ENCODE measurements around the gene FCN1. TPM values are rescaled to one million over a fixed set of nuclear protein-coding genes. Genes with fewer than 3 reads are reported as not detected.

The FCN1 gene
- total RNA-seq, 2 donors from 2014 or later = not detected

DNA sequence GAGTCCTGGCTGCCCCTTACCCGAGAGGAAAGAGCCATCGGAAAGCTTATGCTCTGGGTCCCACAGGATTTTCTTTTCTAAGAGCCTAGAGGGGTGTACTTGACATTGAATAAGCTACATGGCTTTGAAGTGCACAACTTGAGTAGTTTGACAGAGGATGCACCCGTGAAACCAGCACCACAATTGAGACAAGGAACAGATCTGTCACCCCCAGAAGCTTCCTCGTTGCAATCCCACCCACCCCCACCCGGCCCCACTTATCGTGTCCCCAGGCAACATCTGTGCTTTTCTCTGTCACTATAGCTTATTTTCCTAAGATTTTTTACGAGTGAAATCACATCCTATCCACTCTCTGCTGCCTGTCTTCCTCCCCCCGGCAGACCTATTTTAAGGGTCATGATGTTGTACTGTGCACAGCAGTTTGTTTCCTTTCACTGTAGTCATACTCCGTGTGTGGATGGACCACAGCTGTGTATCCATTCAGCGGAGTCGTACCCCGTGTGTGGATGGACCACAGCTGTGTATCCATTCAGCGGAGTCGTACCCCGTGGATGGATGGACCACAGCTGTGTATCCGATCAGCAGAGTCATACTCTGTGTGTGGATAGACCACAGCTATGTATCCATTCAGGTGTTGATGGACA lies 45.9 kb downstream of the FCN1 start:
- H3K27ac Mint-ChIP-seq = no peak overlapping the region
- no peaks in the 10 kb centered on the region for H3K36me3 Mint-ChIP-seq (ENCODE audit: insufficient read depth in 2 of 2)
- no peak overlapping the region for H3K4me3 Mint-ChIP-seq
- H3K9me3 Mint-ChIP-seq = peaks cover 2% of the 10 kb centered on the region in 2 donors
- H3K27me3 Mint-ChIP-seq (ENCODE audit: low read depth) = peaks cover 8% of the 10 kb centered on the region
- ATAC-seq (replicated peaks in 1 of 2) = no peak
- no peak for DNase-seq
- H3K4me1 Mint-ChIP-seq (ENCODE audit: low read depth) = no peaks in the 10 kb centered on the region

DNA sequence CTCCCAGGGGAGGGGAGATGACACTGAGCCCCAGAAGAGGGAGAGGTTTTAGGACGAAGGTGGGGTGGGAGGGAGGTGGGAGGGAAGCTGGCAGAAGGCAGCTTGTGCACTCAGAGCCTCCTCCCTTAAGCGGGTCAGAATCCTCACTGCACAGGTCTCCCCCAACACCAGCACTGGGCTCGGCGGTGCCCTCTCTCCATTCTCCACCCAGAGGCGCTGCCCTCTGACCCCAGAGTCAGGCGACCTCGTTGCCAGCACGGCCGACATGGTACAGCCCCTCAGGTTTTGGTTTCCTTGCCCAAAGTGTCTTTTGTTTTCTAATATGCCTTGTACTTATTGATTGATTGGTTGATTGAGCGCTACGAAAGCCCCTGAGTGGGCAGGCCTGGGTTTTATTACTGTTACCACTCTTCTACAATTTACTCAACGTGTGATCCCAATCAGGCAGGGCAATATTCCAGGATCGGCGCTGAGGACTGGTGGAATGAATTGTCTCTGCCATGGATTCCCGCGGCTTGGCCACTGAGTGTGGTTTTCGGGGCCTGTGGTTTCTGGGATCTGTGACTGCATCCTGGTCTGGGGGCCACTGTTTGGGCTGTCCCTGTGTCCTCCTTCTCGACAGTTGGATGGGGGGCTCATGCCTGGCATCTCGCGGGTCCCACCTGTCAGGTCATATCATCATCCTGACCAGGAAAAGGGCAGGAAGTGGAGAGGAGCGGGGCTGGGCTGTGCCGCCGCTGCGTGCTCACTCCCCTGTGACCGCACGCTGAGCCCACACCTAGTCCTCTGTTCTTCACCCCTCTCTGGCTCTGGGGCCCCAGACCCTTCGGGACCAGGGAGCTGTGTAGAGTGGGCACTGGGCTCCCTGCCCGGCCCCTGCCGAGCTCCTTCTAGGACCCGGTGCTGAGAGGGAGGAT lies 46.7 kb downstream of the FCN1 start:
- ATAC-seq (replicated peaks in 1 of 2) (no peak), DNase-seq (no peak)
- H3K4me1 Mint-ChIP-seq (ENCODE audit: low read depth) = no peaks in the 10 kb centered on the region
- H3K36me3 Mint-ChIP-seq (ENCODE audit: insufficient read depth in 2 of 2) = no peaks in the 10 kb centered on the region
- peaks cover 6% of the 10 kb centered on the region for H3K27me3 Mint-ChIP-seq (ENCODE audit: low read depth)
- no peak overlapping the region for H3K4me3 Mint-ChIP-seq
- H3K9me3 Mint-ChIP-seq = peaks cover 2% of the 10 kb centered on the region in 2 donors
- H3K27ac Mint-ChIP-seq = no peak overlapping the region

DNA sequence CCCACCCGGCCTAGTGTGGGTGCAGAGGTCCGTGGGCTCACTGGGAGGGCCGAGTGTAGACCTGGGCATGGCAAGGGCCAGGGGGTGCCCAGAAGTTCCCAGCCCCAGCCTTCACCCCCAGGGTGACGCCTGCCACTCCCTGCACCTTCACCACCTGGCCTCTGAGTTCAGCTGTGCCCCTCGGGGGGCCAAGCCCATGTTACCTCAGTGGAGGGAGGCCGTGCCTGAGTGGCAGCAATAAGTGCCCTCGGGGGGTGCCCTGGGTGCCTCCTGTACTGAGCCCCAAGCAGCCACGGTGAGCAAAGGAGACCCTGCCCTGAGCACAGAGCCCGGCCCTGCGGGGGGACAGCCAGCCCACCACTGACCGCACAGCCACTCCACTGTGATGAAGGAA lies 47.4 kb downstream of the FCN1 start:
- DNase-seq (no peak), ATAC-seq (replicated peaks in 1 of 2) (no peak)
- Mint-ChIP-seq H3K27ac (no peak overlapping the region), H3K4me3 (no peak overlapping the region), H3K4me1 (ENCODE audit: low read depth) (no peaks in the 10 kb centered on the region), H3K27me3 (ENCODE audit: low read depth) (peaks cover 6% of the 10 kb centered on the region), H3K36me3 (ENCODE audit: insufficient read depth in 2 of 2) (no peaks in the 10 kb centered on the region), H3K9me3 (peaks cover 2% of the 10 kb centered on the region in 2 donors)

GRCh38 chr9:134869554-134870300 lies 48.0 kb downstream of the FCN1 start:
- ATAC-seq (replicated peaks in 1 of 2) = no peak
- no peak for DNase-seq
- Mint-ChIP-seq H3K27ac (no peak overlapping the region), H3K36me3 (ENCODE audit: insufficient read depth in 2 of 2) (no peaks in the 10 kb centered on the region), H3K27me3 (ENCODE audit: low read depth) (peaks cover 6% of the 10 kb centered on the region), H3K9me3 (peaks cover 2% of the 10 kb centered on the region in 2 donors), H3K4me1 (ENCODE audit: low read depth) (no peaks in the 10 kb centered on the region), H3K4me3 (no peak overlapping the region)

DNA sequence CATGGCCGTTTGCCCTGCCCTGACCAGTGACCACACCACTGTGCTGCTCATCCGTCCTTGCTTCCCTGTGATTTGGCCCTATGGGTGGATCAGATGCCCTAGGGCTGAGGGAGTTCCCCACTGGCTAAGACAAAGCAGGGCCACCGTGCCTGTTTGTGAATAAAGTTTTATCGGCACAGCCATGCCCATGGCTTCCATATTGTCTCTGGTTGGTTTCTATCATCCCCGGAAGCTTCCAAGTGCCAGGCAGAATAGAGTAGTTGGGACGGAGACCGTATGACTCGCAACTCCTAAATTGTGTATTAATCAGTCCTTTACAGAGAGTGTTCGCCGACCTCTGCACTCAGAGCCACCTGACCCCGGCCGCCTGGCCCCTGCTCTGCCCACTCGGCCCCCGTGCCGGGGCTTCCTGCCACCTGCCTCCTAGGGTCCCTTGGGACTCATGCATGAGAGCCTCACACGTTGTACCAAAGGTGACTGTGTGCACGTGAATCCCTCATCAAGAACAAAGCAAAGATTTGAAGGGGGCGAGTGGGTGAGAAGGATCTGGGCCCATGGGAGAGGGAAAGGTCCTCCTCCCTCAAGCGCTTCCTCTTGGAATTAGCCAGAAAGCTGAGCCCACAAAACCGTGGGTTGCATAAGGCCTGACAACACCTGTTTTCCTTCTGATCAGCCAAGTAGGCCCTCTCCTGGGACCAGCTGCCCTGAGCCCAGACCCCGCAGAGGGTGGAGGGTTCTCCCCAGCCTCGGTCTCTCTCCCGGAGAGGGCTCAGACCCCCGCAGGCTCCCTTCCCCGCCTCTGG lies 48.8 kb downstream of the FCN1 start:
- ATAC-seq (replicated peaks in 1 of 2) = no peak
- H3K4me3 Mint-ChIP-seq = no peak overlapping the region

DNA sequence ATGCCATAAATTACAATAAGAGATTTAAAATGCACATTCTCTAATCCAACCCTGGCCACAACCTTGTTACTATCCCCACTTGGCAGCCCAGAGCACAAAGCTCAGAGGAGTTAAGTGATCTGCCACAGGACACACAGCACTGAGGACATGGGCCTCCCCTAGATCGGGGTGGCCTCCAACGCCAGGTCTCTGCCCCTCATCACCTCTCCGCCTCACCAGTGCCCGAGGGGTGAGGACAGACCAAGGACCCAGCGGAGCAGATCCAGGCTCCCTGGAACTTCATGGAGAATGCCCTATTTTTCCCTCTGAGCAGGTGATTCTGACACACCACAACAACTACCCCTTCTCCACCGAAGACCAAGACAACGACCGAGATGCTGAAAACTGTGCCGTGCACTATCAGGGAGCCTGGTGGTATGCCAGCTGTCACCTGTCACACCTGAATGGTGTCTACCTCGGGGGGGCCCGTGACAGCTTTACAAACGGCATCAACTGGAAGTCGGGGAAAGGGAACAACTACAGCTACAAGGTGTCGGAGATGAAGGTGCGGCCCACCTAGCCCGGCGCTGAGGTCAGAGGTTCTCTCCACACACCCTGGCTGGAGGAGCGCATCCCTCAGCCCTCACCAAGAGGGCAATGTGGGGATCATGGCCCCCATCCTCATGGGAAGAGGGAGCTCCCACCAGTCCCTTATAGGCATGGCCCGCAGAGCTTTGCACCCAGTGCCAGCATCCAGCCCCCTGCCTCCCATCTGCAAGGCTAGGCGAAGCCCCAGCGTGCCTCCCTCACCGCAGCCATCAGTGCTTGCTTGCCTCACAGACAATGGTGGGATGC lies 49.6 kb downstream of the FCN1 start:
- Mint-ChIP-seq H3K4me1 (ENCODE audit: low read depth) (no peaks in the 10 kb centered on the region), H3K27me3 (ENCODE audit: low read depth) (peaks cover 6% of the 10 kb centered on the region), H3K9me3 (peaks cover 2% of the 10 kb centered on the region in 2 donors), H3K4me3 (no peak overlapping the region), H3K27ac (no peak overlapping the region), H3K36me3 (ENCODE audit: insufficient read depth in 2 of 2) (no peaks in the 10 kb centered on the region)
- no peak for DNase-seq
- ATAC-seq (replicated peaks in 1 of 2) = no peak

More for the DNA sequence above, 48.8 kb downstream of the FCN1 start:
- Mint-ChIP-seq H3K27ac (no peak overlapping the region), H3K4me1 (ENCODE audit: low read depth) (no peaks in the 10 kb centered on the region), H3K9me3 (peaks cover 2% of the 10 kb centered on the region in 2 donors), H3K27me3 (ENCODE audit: low read depth) (peaks cover 6% of the 10 kb centered on the region), H3K36me3 (ENCODE audit: insufficient read depth in 2 of 2) (no peaks in the 10 kb centered on the region)
- DNase-seq = no peak

DNA sequence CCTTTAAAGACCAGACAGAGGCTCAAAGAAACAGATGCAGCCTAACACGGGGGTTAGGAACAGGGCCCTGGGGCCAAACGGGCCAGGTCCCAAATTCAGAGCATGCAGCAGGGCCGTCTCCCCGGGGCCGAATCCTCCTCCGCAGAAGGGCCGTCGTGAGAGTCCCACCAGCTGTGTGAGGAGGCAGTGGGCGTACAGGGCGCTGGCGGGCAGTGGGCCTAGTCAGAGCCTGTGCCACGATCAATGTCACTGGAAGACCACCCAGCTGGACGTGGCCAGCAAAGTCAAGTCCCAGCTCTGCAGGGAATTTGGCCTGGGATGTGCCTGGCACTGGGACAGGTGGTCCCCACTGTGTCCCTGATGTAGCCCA lies 52.9 kb downstream of the FCN1 start:
- Mint-ChIP-seq H3K27ac (no peak overlapping the region), H3K4me1 (ENCODE audit: low read depth) (no peaks in the 10 kb centered on the region), H3K27me3 (ENCODE audit: low read depth) (peaks cover 13% of the 10 kb centered on the region), H3K36me3 (ENCODE audit: insufficient read depth in 2 of 2) (peaks cover 0 to 1% of the 10 kb centered on the region in 2 donors), H3K9me3 (no peaks in the 10 kb centered on the region), H3K4me3 (no peak overlapping the region)
- ATAC-seq (replicated peaks in 1 of 2) (no peak), DNase-seq (no peak)

- no peaks in the 10 kb centered on the region for H3K4me1 Mint-ChIP-seq (ENCODE audit: low read depth)
- no peak overlapping the region for H3K27ac Mint-ChIP-seq
- DNase-seq (no peak), ATAC-seq (replicated peaks in 1 of 2) (no peak)
- no peak overlapping the region for H3K4me3 Mint-ChIP-seq
- H3K36me3 Mint-ChIP-seq (ENCODE audit: insufficient read depth in 2 of 2) = peaks cover 0 to 1% of the 10 kb centered on the region in 2 donors
- no peaks in the 10 kb centered on the region for H3K9me3 Mint-ChIP-seq
- H3K27me3 Mint-ChIP-seq (ENCODE audit: low read depth) = peaks cover 13% of the 10 kb centered on the region
These were observed 53.5 kb downstream of the FCN1 start for GRCh38 chr9:134863941-134864820.

DNA sequence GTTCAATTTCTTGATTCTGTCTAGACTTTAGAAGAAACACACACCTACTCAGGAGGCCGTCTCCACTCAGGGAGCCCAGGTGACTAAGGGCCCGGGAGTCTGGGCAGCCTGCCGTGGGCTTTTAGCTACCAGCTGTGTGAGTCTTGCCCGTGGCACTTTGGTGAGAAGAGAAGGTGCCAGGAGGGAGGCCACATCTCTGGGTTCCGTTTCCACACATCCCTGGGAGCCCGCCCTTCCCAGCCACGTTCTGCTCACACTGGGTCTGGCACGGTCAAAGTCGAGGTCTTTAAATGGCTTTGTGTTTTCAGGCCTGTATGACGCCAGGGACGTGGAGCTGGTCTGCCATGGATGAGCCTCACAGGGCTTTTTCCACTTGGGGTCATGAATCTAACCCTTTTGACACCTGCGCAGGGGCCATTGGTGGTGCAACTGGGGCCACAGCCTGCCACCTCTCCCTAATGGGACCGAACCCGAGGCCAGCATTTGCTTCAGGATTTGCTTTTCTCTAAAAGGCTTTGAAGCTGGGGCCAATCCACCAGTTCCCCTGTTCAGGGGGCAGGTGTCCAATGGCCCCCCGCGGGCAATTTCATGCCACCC lies 54.3 kb downstream of the FCN1 start:
- Mint-ChIP-seq H3K4me3 (no peak overlapping the region), H3K27ac (no peak overlapping the region), H3K27me3 (ENCODE audit: low read depth) (peaks cover 13% of the 10 kb centered on the region), H3K9me3 (no peaks in the 10 kb centered on the region), H3K4me1 (ENCODE audit: low read depth) (peaks cover 4% of the 10 kb centered on the region), H3K36me3 (ENCODE audit: insufficient read depth in 2 of 2) (peaks cover 0 to 1% of the 10 kb centered on the region in 2 donors)
- ATAC-seq (replicated peaks in 1 of 2) (no peak), DNase-seq (no peak)

GRCh38 chr9:134861595-134862334 lies 55.9 kb downstream of the FCN1 start:
- Mint-ChIP-seq H3K27me3 (ENCODE audit: low read depth) (peaks cover 21% of the 10 kb centered on the region), H3K4me1 (ENCODE audit: low read depth) (peaks cover 21% of the 10 kb centered on the region), H3K9me3 (peaks cover 0 to 3% of the 10 kb centered on the region in 2 donors), H3K36me3 (ENCODE audit: insufficient read depth in 2 of 2) (peaks cover 0 to 1% of the 10 kb centered on the region in 2 donors), H3K27ac (no peak overlapping the region), H3K4me3 (no peak overlapping the region)
- ATAC-seq (replicated peaks in 1 of 2) = no peak
- no peak for DNase-seq

Measured in activated T-cell treated with anti-CD3 and anti-CD28 coated beads, Interleukin-2, amount 50 U/mL, for 72 hours (primary cell).